Spleen (tissue), 7 donors: ENCODE results near the gene CCL1.

ENCODE experiments used
- POLR2A ChIP-seq, 3 donors: fragments of 450-650 bp; IDR thresholded peaks; one replicate each; pipeline ENCODE4 v1.5.1; 2017; ENCODE audit warnings: antibody characterized with exemption in 3 of 3, mild to moderate bottlenecking in 1 of 3
- POLR2AphosphoS5 ChIP-seq, 3 donors: sonication (generic); formaldehyde crosslinking; IDR thresholded peaks; one replicate each; pipeline ENCODE4 v1.5.1; 2017; ENCODE audit warnings: antibody characterized with exemption in 3 of 3
- TF ChIP-seq, protein P1 (sequence below), 11 experiments: fragments of 200-600 bp in 7 of 11; fragments of 450-650 bp in 4 of 11; sonication (generic) in 4 of 11; IDR thresholded peaks in 8 of 11; conservative IDR thresholded peaks in 3 of 11; 1 replicate in 7 of 11; 2 replicates in 4 of 11; pipeline versions ENCODE4 v1.4.0 to v1.8.0; 2016 to 2021; ENCODE audit warnings: antibody characterized with exemption in 11 of 11, inconsistent platforms in 4 of 11, mild to moderate bottlenecking in 1 of 11
- donor health status: DM: no; HTN: no; CAD: no; lungs with moderate emphysema.
- donor health status: DM: no; HTN: no; CAD: no.
- donor health status: DM: no; HTN: no; CAD: no.

GRCh38 chr17:34382621-34383124, 19.6 kb upstream of the CCL1 start:
- TF ChIP-seq, protein P1, sequence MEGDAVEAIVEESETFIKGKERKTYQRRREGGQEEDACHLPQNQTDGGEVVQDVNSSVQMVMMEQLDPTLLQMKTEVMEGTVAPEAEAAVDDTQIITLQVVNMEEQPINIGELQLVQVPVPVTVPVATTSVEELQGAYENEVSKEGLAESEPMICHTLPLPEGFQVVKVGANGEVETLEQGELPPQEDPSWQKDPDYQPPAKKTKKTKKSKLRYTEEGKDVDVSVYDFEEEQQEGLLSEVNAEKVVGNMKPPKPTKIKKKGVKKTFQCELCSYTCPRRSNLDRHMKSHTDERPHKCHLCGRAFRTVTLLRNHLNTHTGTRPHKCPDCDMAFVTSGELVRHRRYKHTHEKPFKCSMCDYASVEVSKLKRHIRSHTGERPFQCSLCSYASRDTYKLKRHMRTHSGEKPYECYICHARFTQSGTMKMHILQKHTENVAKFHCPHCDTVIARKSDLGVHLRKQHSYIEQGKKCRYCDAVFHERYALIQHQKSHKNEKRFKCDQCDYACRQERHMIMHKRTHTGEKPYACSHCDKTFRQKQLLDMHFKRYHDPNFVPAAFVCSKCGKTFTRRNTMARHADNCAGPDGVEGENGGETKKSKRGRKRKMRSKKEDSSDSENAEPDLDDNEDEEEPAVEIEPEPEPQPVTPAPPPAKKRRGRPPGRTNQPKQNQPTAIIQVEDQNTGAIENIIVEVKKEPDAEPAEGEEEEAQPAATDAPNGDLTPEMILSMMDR (IDR thresholded peaks at IDR 0.05 in 8 of 11, conservative IDR thresholded peaks at IDR 0.05 in 3 of 11): no peak
- TF ChIP-seq POLR2A (IDR thresholded peaks at IDR 0.05): no peak
- no peak for TF ChIP-seq POLR2AphosphoS5 (IDR thresholded peaks at IDR 0.05)
